Lung (tissue), 12 donors: ENCODE results near the gene CD82. TPM values are rescaled to one million over a fixed set of nuclear protein-coding genes. Genes with fewer than 3 reads are reported as not detected.
"Not testable (repeated sequence)": the region's sequence is repeated elsewhere in the genome, so short reads cannot be mapped to it uniquely, and the experiment has no call there.

Source experiments
- ATAC-seq: fragments of 200-7000 bp; cut with Tn5 transposase; one replicate; pipeline ENCODE4 v1.9.1; 2020; ENCODE audit warnings: moderate number of reproducible peaks; ENCODE audit not compliant: insufficient read depth, low FRiP score
- DNase-seq, 3 donors: peaks; one replicate each; pipeline ENCODE4 v3.0.0-alpha.2; 2013 to 2017
- H3K27ac ChIP-seq, 2 donors: one replicate each; pipeline ENCODE4 v1.5.1; 2013; ENCODE audit warnings: mild to moderate bottlenecking in 2 of 2, moderate library complexity in 2 of 2, control low read depth in 1 of 2, inconsistent platforms in 1 of 2, low read depth in 1 of 2, low read length in 1 of 2
- H3K27me3 ChIP-seq, 3 donors: one replicate each; pipeline ENCODE4 v1.5.1; 2013; ENCODE audit warnings: low read length in 2 of 3; ENCODE audit not compliant: control insufficient read depth in 3 of 3, insufficient read depth in 3 of 3
- H3K36me3 ChIP-seq, 4 donors: one replicate each; pipeline ENCODE4 v1.5.1; 2013; ENCODE audit warnings: low read length in 4 of 4, mild to moderate bottlenecking in 1 of 4, moderate library complexity in 1 of 4; ENCODE audit not compliant: control insufficient read depth in 4 of 4, insufficient read depth in 4 of 4
- H3K4me1 ChIP-seq, 5 donors: one replicate each; pipeline ENCODE4 v1.5.1; 2013; ENCODE audit warnings: low read length in 5 of 5, mild to moderate bottlenecking in 2 of 5, moderate library complexity in 1 of 5; ENCODE audit not compliant: control insufficient read depth in 5 of 5, insufficient read depth in 5 of 5
- H3K4me3 ChIP-seq: one replicate; pipeline ENCODE4 v1.5.1; 2013; ENCODE audit warnings: mild to moderate bottlenecking, control low read depth, moderate library complexity
- H3K9ac ChIP-seq, 2 donors: one replicate each; pipeline ENCODE4 v1.5.1; 2013; ENCODE audit warnings: low read length in 2 of 2, control low read depth in 1 of 2; ENCODE audit not compliant: insufficient read depth in 1 of 2
- H3K9me3 ChIP-seq, 4 donors: one replicate each; pipeline ENCODE4 v1.5.1; 2013; ENCODE audit warnings: low read length in 3 of 4, mild to moderate bottlenecking in 1 of 4, moderate library complexity in 1 of 4; ENCODE audit not compliant: control insufficient read depth in 4 of 4, insufficient read depth in 3 of 4
- WGBS, 2 donors: extraction: QIAGEN DNeasy Blood & Tissue Kit; methylation state at CpG; one replicate each; pipeline ENCODE4 v1.1.7; 2013; 5-methylcytosine and 5-hydroxymethylcytosine counted together
- polyA plus RNA-seq, 2 donors: library from polyadenylated mRNA; stranded (reverse); fragments of 200-250 nt; gene quantifications; one replicate each; pipeline ENCODE4 v1.2.1, GENCODE V29; 2013
- total RNA-seq, 2 donors: library from RNA; depleted of rRNA in 1 of 2; stranded (reverse); fragments of >200 nt in 1 of 2; gene quantifications; one replicate each; pipeline ENCODE4 v1.2.1, GENCODE V29; 2014 to 2021
- TF ChIP-seq, protein P1 (sequence below): IDR thresholded peaks from 2 replicates; pipeline ENCODE4 v1.5.1; 2012; ENCODE audit warnings: mild to moderate bottlenecking; ENCODE audit errors: control extremely low read depth, extremely low read depth
- donor health status: control.
- donor health status: control.
- donor health status: Bipolar disorder and iron deficiency.
- donor health status: healthy.
- donor health status: DM: yes; HTN: yes; CAD: no.

The CD82 gene
- total and polyA plus RNA-seq, 4 donors: 63.3 to 237 (median 190) TPM

DNA sequence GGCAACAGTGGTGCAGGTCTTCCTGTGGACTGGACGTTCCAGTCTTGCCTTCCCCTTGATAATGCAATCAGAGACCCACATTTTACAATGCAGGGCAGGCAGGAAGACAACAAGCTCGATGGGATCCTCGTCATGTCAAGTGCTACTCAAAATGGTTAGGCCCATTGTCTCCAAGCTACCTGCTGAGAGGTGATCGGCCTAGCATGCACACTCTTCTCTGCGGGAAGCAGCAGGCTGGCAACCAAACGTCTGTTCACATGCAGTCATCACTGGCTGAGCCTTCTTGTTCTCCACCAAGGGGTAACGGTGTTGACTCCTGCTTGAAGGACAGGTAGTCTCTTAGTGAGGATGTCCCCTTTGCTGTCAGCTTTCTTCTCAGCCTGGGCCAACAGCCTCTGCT lies 25.5 kb upstream of the CD82 start:
- no peak overlapping the region for H3K27ac ChIP-seq
- H3K36me3 ChIP-seq: no peaks in the 10 kb centered on the region
- peaks cover 0 to 3% (median 0%) of the 10 kb centered on the region in 3 donors for H3K27me3 ChIP-seq
- H3K9me3 ChIP-seq: no peaks in the 10 kb centered on the region
- H3K9ac ChIP-seq: no peak overlapping the region
- 70 to 78% methylated on average over 7 of the region's 7 CpGs for WGBS, 2 donors
- no peak overlapping the region for H3K4me3 ChIP-seq
- ATAC-seq (no peak), DNase-seq (no peak)
- no peaks in the 10 kb centered on the region for H3K4me1 ChIP-seq
- TF ChIP-seq, protein P1, sequence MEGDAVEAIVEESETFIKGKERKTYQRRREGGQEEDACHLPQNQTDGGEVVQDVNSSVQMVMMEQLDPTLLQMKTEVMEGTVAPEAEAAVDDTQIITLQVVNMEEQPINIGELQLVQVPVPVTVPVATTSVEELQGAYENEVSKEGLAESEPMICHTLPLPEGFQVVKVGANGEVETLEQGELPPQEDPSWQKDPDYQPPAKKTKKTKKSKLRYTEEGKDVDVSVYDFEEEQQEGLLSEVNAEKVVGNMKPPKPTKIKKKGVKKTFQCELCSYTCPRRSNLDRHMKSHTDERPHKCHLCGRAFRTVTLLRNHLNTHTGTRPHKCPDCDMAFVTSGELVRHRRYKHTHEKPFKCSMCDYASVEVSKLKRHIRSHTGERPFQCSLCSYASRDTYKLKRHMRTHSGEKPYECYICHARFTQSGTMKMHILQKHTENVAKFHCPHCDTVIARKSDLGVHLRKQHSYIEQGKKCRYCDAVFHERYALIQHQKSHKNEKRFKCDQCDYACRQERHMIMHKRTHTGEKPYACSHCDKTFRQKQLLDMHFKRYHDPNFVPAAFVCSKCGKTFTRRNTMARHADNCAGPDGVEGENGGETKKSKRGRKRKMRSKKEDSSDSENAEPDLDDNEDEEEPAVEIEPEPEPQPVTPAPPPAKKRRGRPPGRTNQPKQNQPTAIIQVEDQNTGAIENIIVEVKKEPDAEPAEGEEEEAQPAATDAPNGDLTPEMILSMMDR: no peak

- WGBS, 2 donors: 24 to 38% methylated on average over 2 of the region's 2 CpGs
- H3K4me1 ChIP-seq: no peaks in the 10 kb centered on the region
- DNase-seq (no peak), ATAC-seq (no peak)
- peaks cover 0 to 3% (median 0%) of the 10 kb centered on the region in 3 donors for H3K27me3 ChIP-seq
- no peak overlapping the region for H3K9ac ChIP-seq
- H3K36me3 ChIP-seq: no peaks in the 10 kb centered on the region
- H3K4me3 ChIP-seq: no peak overlapping the region
- H3K27ac ChIP-seq: no peak overlapping the region
- no peaks in the 10 kb centered on the region for H3K9me3 ChIP-seq
- TF ChIP-seq, protein P1: no peak
Measured at GRCh38 chr11:44540667-44541066, 24.8 kb upstream of the CD82 start.

DNA sequence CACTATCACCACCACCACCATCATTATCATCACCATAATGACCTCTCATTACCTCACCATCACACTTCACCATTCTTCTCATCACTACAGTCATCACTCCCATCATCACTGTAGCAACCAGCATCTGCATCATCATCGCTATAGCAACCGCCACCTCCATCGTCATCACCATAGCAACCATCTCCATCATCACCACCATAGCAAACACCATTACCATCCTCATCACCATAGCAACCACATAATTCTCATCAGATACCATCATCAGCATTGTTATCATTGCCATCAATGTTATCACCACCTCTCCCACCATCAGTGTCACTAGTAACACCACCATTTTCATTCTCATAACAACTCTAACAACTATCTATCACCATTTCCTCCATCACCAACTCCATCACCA lies 23.1 kb upstream of the CD82 start:
- H3K9me3 ChIP-seq: no peaks in the 10 kb centered on the region
- peaks cover 0 to 3% (median 0%) of the 10 kb centered on the region in 3 donors for H3K27me3 ChIP-seq
- no peak overlapping the region for H3K9ac ChIP-seq
- TF ChIP-seq, protein P1: no peak
- DNase-seq (no peak), ATAC-seq (no peak)
- no peaks in the 10 kb centered on the region for H3K36me3 ChIP-seq
- no peaks in the 10 kb centered on the region for H3K4me1 ChIP-seq
- no peak overlapping the region for H3K4me3 ChIP-seq
- WGBS, 2 donors: 92 to 97% methylated on average over 3 of the region's 3 CpGs
- no peak overlapping the region for H3K27ac ChIP-seq

DNA sequence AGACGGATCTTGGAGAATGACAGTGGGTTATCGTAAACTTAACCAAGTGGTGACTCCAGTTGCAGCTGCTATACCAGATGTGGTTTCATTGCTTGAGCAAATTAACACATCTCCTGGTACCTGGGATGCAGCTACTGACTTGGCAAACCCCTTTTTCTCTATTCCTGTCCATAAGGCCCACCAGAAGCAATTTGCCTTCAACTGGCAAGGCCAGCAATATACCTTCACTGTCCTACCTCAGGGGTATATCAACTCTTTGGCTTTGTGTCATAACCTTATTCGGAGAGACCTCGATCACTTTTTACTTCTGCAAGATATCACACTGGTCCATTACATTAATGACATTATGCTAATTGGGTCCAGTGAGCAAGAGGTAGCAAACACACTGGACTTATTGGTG lies 18.5 kb upstream of the CD82 start:
- H3K9me3 ChIP-seq, H3K4me3 ChIP-seq, H3K36me3 ChIP-seq, ATAC-seq, H3K27me3 ChIP-seq, H3K4me1 ChIP-seq, H3K9ac ChIP-seq, DNase-seq, H3K27ac ChIP-seq: not testable (repeated sequence)
- WGBS, 2 donors: 98% methylated on average over 4 of the region's 4 CpGs

DNA sequence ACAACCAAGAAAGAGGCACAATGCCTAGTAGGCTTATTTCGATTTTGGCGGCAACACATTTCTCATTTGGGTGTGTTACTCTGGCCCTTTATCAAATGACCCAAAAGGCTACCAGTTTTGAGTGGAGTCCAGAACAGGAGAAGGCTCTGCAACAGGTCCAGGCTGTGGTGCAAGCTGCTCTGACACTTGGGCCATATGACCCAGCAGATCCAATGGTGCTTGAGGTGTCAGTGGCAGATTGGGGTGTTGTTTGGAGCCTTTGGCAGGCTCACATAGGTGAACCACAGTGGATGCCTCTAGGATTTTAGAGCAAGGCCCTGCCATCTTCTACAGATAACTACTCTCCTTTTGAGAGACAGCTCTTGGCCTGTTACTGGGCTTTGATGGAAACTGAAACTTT lies 17.9 kb upstream of the CD82 start:
- H3K36me3 ChIP-seq, ATAC-seq, H3K4me1 ChIP-seq, H3K27me3 ChIP-seq, H3K9me3 ChIP-seq, H3K4me3 ChIP-seq, DNase-seq, H3K9ac ChIP-seq, H3K27ac ChIP-seq: not testable (repeated sequence)
- 94 to 98% methylated on average over 2 of the region's 2 CpGs for WGBS, 2 donors
